Right lobe of liver (tissue), 6 donors: ENCODE measurements around the gene PHLDA2. TPM values are rescaled to one million over a fixed set of nuclear protein-coding genes. Genes with fewer than 3 reads are reported as not detected.
A peak's percentile ranks its signal among the peaks of the same experiment; 100 is the strongest.

Experiments used
- ATAC-seq, 4 donors: fragments of 200-7000 bp; cut with Tn5 transposase; one replicate each; pipeline ENCODE4 v1.9.1; 2020; ENCODE audit warnings: mild to moderate bottlenecking in 4 of 4, moderate library complexity in 4 of 4
- DNase-seq, 3 donors: peaks; one replicate each; pipeline ENCODE4 v3.0.0-alpha.2; 2020
- H3K27ac ChIP-seq, 3 donors: fragments of 200-600 bp; one replicate each; pipeline ENCODE4 v1.8.0; 2022
- H3K27me3 ChIP-seq, 2 donors: fragments of 200-600 bp; one replicate each; pipeline ENCODE4 v1.8.0; 2022
- H3K36me3 ChIP-seq, 4 donors: fragments of 200-600 bp; sonication (generic) in 1 of 4; one replicate each; pipeline versions ENCODE4 v1.5.1 to v1.8.0; 2017 to 2022; ENCODE audit warnings: control low read depth in 1 of 4
- H3K4me1 ChIP-seq, 4 donors: fragments of 200-600 bp; sonication (generic) in 1 of 4; one replicate each; pipeline versions ENCODE4 v1.5.1 to v1.8.0; 2017 to 2022; ENCODE audit warnings: control low read depth in 1 of 4
- H3K4me3 ChIP-seq, 3 donors: fragments of 200-600 bp; one replicate each; pipeline ENCODE4 v1.8.0; 2022
- H3K9me3 ChIP-seq, 4 donors: fragments of 200-600 bp; sonication (generic) in 1 of 4; one replicate each; pipeline versions ENCODE4 v1.5.1 to v1.8.0; 2017 to 2022; ENCODE audit warnings: control low read depth in 1 of 4
- POLR2A ChIP-seq: fragments of 450-650 bp; IDR thresholded peaks from one replicate; pipeline ENCODE4 v1.6.1; 2017; ENCODE audit warnings: antibody characterized with exemption, mild to moderate bottlenecking
- WGBS: methylation state at CpG from one replicate; pipeline ENCODE4 v1.1.6; 2018; ENCODE audit warnings: low coverage, low lambda C conversion rate; ENCODE audit not compliant: insufficient coverage; ENCODE audit errors: missing lambda C conversion rate; 5-methylcytosine and 5-hydroxymethylcytosine counted together
- intact Hi-C, 2 donors: fragments of 100-400 bp; cut with DNase I; formaldehyde crosslinking; loops; one replicate each; pipeline versions ENCODE4 v1.11.2 to v1.14.1; 2022
- total RNA-seq, 6 experiments: library from RNA; depleted of rRNA in 2 of 6; stranded (reverse); fragments of >200 nt in 2 of 6; fragmentation: NEBNext Ultra II Directional in 3 of 6; extraction: Animal tissue kit (Norgen Biotek cat#: 25700) in 3 of 6; gene quantifications; one replicate each; pipeline versions ENCODE4 v1.1.0 to v1.2.4, GENCODE V29; 2016 to 2023
- TF ChIP-seq, protein P1 (sequence below), 4 donors: fragments of 200-600 bp in 3 of 4; fragments of 450-650 bp in 1 of 4; IDR thresholded peaks; one replicate each; pipeline versions ENCODE4 v1.5.1 to v1.8.0; 2016 to 2022; ENCODE audit warnings: antibody characterized with exemption in 4 of 4, mild to moderate bottlenecking in 2 of 4
- donor health status: DM: no; HTN: yes; CAD: no.
- donor health status: DM: no; HTN: no; CAD: no.
- donor health status: DM: no; HTN: no; CAD: no.
- donor health status: DM: no; HTN: yes; CAD: no.
- donor health status: DM: no; HTN: yes; CAD: no.

PHLDA2 gene
- total RNA-seq, 6 experiments from 2014 or later: 0.51 to 12.7 (median 5.9) TPM; not detected in 1

DNA sequence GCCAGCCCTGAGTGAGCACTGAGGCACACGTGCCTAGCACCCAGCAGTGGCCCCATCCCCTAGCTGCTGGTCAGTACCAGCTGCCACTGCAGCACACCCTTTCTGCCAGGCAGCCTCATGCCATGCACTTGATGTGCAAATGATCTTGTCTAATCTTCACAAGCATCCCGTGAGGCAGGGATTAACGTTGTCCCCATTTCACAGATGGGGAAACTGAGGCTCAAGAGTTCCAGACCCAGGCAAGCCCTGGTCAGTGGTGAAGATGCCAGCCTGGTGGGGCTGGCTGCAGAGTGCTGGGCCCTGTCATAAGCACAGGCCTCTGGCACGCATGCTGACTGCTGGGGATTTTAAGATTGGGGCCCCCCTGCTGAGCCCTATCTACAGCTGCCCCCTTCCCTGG, 35.3 kb downstream of the PHLDA2 start:
- TF ChIP-seq, protein P1, sequence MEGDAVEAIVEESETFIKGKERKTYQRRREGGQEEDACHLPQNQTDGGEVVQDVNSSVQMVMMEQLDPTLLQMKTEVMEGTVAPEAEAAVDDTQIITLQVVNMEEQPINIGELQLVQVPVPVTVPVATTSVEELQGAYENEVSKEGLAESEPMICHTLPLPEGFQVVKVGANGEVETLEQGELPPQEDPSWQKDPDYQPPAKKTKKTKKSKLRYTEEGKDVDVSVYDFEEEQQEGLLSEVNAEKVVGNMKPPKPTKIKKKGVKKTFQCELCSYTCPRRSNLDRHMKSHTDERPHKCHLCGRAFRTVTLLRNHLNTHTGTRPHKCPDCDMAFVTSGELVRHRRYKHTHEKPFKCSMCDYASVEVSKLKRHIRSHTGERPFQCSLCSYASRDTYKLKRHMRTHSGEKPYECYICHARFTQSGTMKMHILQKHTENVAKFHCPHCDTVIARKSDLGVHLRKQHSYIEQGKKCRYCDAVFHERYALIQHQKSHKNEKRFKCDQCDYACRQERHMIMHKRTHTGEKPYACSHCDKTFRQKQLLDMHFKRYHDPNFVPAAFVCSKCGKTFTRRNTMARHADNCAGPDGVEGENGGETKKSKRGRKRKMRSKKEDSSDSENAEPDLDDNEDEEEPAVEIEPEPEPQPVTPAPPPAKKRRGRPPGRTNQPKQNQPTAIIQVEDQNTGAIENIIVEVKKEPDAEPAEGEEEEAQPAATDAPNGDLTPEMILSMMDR (IDR thresholded peaks at IDR 0.05): no peak
- no peak for TF ChIP-seq POLR2A
- ATAC-seq: no peak
- Histone ChIP-seq H3K4me1 (peaks cover 0 to 21% (median 9%) of the 10 kb centered on the region in 4 donors), H3K27ac (no peak overlapping the region), H3K9me3 (no peaks in the 10 kb centered on the region), H3K4me3 (no peak overlapping the region), H3K36me3 (no peaks in the 10 kb centered on the region), H3K27me3 (no peaks in the 10 kb centered on the region)
- intact Hi-C loops: loop anchor here in 1 of 2 donors (5.0 kb wide), 1 partner anchor 462 kb away; no protein-coding TSS in a partner anchor
- no peak for DNase-seq
- WGBS: 88% methylated on average over 1 of the region's 4 CpGs

GRCh38 chr11:2892967-2893528, 36.2 kb downstream of the PHLDA2 start:
- peak in 2 of 4 donors; percentile 3 to 5 for ATAC-seq
- Histone ChIP-seq H3K4me1 (peaks cover 0 to 21% (median 9%) of the 10 kb centered on the region in 4 donors), H3K9me3 (no peaks in the 10 kb centered on the region), H3K27ac (peak overlapping the region; percentile 20 to 45 (median 43)), H3K36me3 (no peaks in the 10 kb centered on the region), H3K27me3 (no peaks in the 10 kb centered on the region), H3K4me3 (peak overlapping the region; percentile 11 to 35 (median 15))
- TF ChIP-seq, protein P1 (IDR thresholded peaks at IDR 0.05): no peak
- no peak for TF ChIP-seq POLR2A
- 100% methylated on average over 1 of the region's 4 CpGs for WGBS
- intact Hi-C loops: loop anchor here in 1 of 2 donors (5.0 kb wide), 1 partner anchor 461 kb away; no protein-coding TSS in a partner anchor
- no peak for DNase-seq

GRCh38 chr11:2892215-2892966, 36.8 kb downstream of the PHLDA2 start:
- H3K4me3 ChIP-seq: peak overlapping the region; percentile 11 to 35 (median 15)
- peak overlapping the region; percentile 43 to 58 (median 45) for H3K27ac ChIP-seq
- H3K36me3 ChIP-seq: no peaks in the 10 kb centered on the region
- under 1% methylated on average over 16 of the region's 34 CpGs for WGBS
- ATAC-seq (peak; percentile 39 to 57 (median 52)), DNase-seq (peak in 2 of 3 donors; percentile 67 to 73)
- H3K27me3 ChIP-seq: no peaks in the 10 kb centered on the region
- peaks cover 0 to 21% (median 9%) of the 10 kb centered on the region in 4 donors for H3K4me1 ChIP-seq
- H3K9me3 ChIP-seq: no peaks in the 10 kb centered on the region
- TF ChIP-seq, protein P1 (IDR thresholded peaks at IDR 0.05): peak; percentile 76 to 85 (median 81)
- TF ChIP-seq POLR2A: no peak
- intact Hi-C loops: loop anchor here in 1 of 2 donors (5.0 kb wide), 1 partner anchor 460 kb away; no protein-coding TSS in a partner anchor

- ATAC-seq: peak; percentile 54 to 72 (median 61)
Observed at GRCh38 chr11:2891326-2892214, 37.6 kb downstream of the PHLDA2 start.

More at GRCh38 chr11:2891326-2892214, 37.6 kb downstream of the PHLDA2 start:
- Histone ChIP-seq H3K9me3 (no peaks in the 10 kb centered on the region), H3K36me3 (no peaks in the 10 kb centered on the region), H3K4me1 (peaks cover 0 to 21% (median 9%) of the 10 kb centered on the region in 4 donors), H3K27ac (peak overlapping the region in 2 of 3 donors; percentile 43 to 58), H3K4me3 (peak overlapping the region; percentile 11 to 35 (median 15)), H3K27me3 (no peaks in the 10 kb centered on the region)
- intact Hi-C loops: loop anchor here in 1 of 2 donors (5.0 kb wide), 1 partner anchor 459 kb away; no protein-coding TSS in a partner anchor
- WGBS: 27% methylated on average over 9 of the region's 17 CpGs
- no peak for TF ChIP-seq POLR2A
- TF ChIP-seq, protein P1 (IDR thresholded peaks at IDR 0.05): no peak
- peak; percentile 74 to 88 (median 87) for DNase-seq
